ENCODE measurements around the gene SRSF4. TPM values are rescaled to one million over a fixed set of nuclear protein-coding genes. Genes with fewer than 3 reads are reported as not detected.
A peak's percentile ranks its signal among the peaks of the same experiment; 100 is the strongest.

The SRSF4 gene
- total and polyA plus RNA-seq, 7 donors = 42.2 to 84.8 (median 69.0) TPM

DNA sequence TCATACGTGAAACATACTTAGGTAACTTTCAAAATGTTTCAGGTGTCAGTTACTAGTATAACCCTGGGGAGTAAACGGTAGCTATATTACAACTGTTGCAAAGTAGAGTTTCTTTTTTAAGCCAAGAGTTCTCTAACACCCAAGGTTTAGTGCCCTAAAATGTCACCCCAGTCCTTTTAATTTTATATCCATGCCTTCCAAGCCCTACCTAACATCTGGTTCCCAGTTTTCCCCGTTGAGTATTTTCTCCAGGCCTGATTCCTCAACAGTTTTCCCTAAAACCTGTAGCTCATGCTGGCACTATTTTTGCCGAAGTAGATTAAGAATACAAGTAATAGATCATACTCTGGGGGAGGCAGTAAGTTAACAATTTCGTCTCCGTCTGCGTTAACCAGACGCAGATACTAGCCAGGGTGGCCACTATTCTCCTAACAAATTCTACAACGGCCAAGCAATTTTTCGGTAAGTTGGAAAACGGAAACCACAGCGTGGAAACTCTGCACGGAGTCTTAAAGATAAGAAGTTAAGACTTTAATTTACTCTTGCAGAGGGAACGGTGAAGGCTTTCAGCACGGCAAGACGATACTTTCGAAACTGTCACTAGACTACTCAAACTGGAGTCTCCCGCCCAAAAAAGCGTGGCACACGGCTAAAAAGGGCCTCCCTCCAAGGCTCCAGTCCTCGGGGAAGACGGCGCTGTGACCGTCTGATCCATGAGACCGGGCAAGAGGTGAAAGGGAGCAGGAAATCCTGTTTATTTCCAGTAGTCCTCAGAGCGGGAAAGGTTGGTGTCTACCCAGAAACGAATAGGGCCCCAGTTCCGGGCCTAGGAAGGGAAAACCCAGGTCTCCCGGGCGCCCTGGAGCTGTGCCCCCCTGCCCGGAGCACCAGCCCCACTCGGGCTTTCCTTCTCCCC is 945 bp downstream of the SRSF4 start:
- WGBS, 3 donors = 0 to 1% (median 1%) methylated on average over 32 of the region's 32 CpGs
- no peak for TF ChIP-seq CTCF (IDR thresholded peaks at IDR 0.05)
- no peaks in the 10 kb centered on the region for H3K9me3 ChIP-seq
- DNase-seq (no peak), ATAC-seq (peak; percentile 0 to 19 (median 8))
- peak overlapping the region; percentile 97 for H3K4me3 ChIP-seq
- no peaks in the 10 kb centered on the region for H3K27me3 ChIP-seq (ENCODE audit: insufficient read depth in 3 of 3, low read length in 2 of 3)
- peak overlapping the region; percentile 100 for H3K27ac ChIP-seq
- intact Hi-C loops (cut with DNase I) = loop anchor here in 1 of 2 donors (5.0 kb wide), 1 partner anchor 293 kb away; no protein-coding TSS in a partner anchor
- H3K36me3 ChIP-seq (ENCODE audit: insufficient read depth in 1 of 2, low read depth in 1 of 2) = peaks cover 0 to 9% of the 10 kb centered on the region in 2 donors
- H3K4me1 ChIP-seq = peaks cover 47% of the 10 kb centered on the region

GRCh38 chr1:29179641-29180184 is 2.0 kb downstream of the SRSF4 start:
- peak overlapping the region; percentile 97 for H3K4me3 ChIP-seq
- peak overlapping the region; percentile 100 for H3K27ac ChIP-seq
- WGBS, 3 donors = 27 to 37% (median 27%) methylated on average over 4 of the region's 4 CpGs
- no peak for TF ChIP-seq CTCF (IDR thresholded peaks at IDR 0.05)
- H3K36me3 ChIP-seq (ENCODE audit: insufficient read depth in 1 of 2, low read depth in 1 of 2) = peaks cover 0 to 9% of the 10 kb centered on the region in 2 donors
- no peak for ATAC-seq
- no peaks in the 10 kb centered on the region for H3K9me3 ChIP-seq
- peaks cover 47% of the 10 kb centered on the region for H3K4me1 ChIP-seq
- intact Hi-C loops (cut with DNase I) = loop anchor here in 1 of 2 donors (5.0 kb wide), 1 partner anchor 292 kb away; no protein-coding TSS in a partner anchor
- no peak for DNase-seq
- H3K27me3 ChIP-seq (ENCODE audit: insufficient read depth in 3 of 3, low read length in 2 of 3) = no peaks in the 10 kb centered on the region

DNA sequence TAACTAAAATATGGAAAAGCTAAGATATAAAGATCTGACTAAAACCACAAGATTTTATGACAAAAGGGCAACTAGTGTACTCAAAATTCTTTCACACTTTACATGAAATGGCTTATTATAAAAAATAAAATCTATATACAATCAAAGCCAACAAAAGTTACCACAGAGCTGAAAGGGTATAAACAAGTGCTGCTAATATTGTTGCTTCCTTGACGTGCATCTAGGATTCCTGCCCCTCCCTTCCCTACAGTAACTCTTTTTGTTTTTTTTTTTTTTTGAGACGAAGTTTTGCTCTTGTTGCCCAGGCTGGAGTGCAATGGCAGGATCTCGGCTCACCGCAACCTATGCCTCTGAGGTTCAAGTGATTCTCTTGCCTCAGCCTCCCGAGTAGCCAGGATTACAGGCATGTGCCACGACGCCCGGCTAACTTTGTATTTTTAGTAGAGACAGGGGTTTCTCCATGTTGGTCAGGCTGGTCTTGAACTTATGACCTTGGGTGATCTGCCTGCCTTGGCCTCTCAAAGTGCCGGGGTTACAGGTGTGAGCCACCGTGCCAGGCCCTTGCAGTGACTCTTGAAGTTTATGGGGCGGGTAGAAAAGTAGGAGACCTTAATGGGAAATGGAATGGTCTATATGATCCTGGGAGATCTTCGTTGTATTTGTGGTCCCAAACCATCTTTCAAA is 4.5 kb downstream of the SRSF4 start:
- 57 to 72% (median 68%) methylated on average over 12 of the region's 12 CpGs for WGBS, 3 donors
- TF ChIP-seq CTCF (IDR thresholded peaks at IDR 0.05) = no peak
- no peak for DNase-seq
- H3K4me3 ChIP-seq = peak overlapping the region; percentile 16
- H3K27me3 ChIP-seq (ENCODE audit: insufficient read depth in 3 of 3, low read length in 2 of 3) = no peaks in the 10 kb centered on the region
- peaks cover 43% of the 10 kb centered on the region for H3K4me1 ChIP-seq
- intact Hi-C loops (cut with DNase I) = no loop called here
- H3K36me3 ChIP-seq (ENCODE audit: insufficient read depth in 1 of 2, low read depth in 1 of 2) = peaks cover 0 to 9% of the 10 kb centered on the region in 2 donors
- H3K27ac ChIP-seq = peak overlapping the region; percentile 41
- no peak for ATAC-seq
- no peaks in the 10 kb centered on the region for H3K9me3 ChIP-seq

DNA sequence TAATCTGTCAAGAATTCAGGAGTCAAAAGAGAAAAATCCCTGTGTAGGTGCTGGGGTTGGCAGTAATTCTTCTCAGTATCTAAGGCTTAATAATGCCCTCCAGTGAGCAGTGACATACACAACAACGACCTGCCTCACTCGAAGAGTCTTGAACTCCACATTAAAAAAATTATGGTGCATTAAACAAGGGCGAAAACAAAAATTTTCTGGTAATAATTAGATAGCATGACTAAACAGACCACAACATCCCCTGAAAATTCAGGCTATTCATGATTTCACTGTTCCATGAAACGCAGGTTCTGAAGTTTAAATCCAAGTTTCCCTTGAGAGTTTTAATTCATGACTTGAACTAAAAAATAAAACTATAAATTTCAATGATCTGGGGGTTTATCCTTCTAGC is 5.1 kb downstream of the SRSF4 start:
- H3K36me3 ChIP-seq (ENCODE audit: insufficient read depth in 1 of 2, low read depth in 1 of 2) = peaks cover 0 to 9% of the 10 kb centered on the region in 2 donors
- no peaks in the 10 kb centered on the region for H3K9me3 ChIP-seq
- no peaks in the 10 kb centered on the region for H3K27me3 ChIP-seq (ENCODE audit: insufficient read depth in 3 of 3, low read length in 2 of 3)
- intact Hi-C loops (cut with DNase I) = no loop called here
- peaks cover 45% of the 10 kb centered on the region for H3K4me1 ChIP-seq
- ATAC-seq (no peak), DNase-seq (no peak)
- H3K27ac ChIP-seq = peak overlapping the region; percentile 41
- H3K4me3 ChIP-seq = peak overlapping the region; percentile 16
- TF ChIP-seq CTCF (IDR thresholded peaks at IDR 0.05) = no peak
- 25 to 30% (median 25%) methylated on average over 4 of the region's 4 CpGs for WGBS, 3 donors

All from psoas muscle (tissue), 8 donors.